NCI-H446 treated with DMSO at 0.1 percent for 48 hours (cell line): ENCODE data around the gene ACSF2.
"Not testable (repeated sequence)": the region's sequence is repeated elsewhere in the genome, so short reads cannot be mapped to it uniquely, and the experiment has no call there.

ENCODE experiments used
- DNase-seq: peaks from one replicate; lab custom pipeline; 2025; lab: John Stamatoyannopoulos, UW

The ACSF2 gene

DNA sequence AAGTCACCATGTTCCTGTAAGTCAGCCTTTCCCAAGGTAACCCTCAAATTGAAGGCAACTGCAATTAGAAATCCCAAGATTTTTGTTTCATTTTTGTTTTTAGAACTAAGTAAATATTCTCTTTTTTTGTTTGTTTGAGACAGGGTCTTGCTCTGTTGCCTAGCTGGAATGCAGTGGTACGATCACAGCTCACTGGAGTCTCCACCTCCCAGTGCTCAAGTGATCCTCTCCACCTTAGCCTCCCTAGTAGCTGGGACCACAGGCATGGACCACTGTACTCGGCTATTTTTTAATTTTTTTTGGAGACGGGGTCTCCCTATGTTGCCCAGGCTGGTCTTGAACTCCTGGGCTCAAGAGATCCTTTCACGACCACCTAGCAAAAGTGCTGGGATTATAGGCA is 18.1 kb upstream of the ACSF2 start:
- no peak for DNase-seq

DNA sequence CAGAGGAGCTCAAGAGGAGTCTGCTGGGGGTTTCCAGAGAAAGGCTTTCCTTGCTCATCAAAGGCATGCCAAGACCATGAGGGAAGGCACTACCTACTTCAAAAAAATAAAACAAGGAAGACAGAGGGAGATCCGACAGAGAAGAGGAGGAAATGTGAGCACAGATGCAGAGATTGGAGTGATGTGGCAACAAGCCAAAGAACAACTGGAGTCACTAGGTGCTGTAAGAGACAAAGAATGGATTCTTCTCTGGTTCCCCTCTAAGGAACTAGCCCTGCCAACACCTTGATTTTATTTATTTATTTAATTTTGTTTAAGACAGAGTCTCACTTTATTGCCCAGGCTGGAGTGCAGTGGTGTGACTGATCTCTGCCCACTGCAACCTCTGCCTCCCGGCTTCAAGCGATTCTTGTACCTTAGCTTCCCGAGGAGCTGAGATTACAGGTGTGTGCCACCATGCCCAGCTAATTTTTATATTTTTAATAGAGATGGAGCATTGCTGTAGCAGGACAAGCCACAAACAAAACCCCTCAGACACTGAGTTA is 13.8 kb upstream of the ACSF2 start:
- DNase-seq: no peak

GRCh38 chr17:50414808-50415207 is 11.2 kb upstream of the ACSF2 start:
- no peak for DNase-seq

DNA sequence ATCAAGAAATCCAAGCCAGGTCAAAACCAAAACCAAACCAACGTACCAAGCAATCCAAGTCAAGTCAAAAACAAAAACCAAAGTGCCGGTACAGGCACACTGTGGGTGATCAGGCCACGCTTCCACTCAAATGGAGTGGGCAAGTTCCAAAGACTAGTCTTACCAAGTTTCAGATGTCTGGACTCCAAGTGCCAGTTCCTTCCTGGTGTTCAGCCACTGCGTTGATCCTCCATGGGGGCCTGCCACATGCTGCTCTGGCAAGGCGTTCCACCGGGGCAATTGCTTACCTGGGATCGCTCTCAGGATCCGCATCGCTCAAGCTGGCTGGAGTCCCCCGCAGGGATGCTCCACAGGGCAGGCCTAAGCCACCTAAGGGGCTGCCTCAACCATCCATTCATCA is 6.4 kb upstream of the ACSF2 start:
- DNase-seq: not testable (repeated sequence)

DNA sequence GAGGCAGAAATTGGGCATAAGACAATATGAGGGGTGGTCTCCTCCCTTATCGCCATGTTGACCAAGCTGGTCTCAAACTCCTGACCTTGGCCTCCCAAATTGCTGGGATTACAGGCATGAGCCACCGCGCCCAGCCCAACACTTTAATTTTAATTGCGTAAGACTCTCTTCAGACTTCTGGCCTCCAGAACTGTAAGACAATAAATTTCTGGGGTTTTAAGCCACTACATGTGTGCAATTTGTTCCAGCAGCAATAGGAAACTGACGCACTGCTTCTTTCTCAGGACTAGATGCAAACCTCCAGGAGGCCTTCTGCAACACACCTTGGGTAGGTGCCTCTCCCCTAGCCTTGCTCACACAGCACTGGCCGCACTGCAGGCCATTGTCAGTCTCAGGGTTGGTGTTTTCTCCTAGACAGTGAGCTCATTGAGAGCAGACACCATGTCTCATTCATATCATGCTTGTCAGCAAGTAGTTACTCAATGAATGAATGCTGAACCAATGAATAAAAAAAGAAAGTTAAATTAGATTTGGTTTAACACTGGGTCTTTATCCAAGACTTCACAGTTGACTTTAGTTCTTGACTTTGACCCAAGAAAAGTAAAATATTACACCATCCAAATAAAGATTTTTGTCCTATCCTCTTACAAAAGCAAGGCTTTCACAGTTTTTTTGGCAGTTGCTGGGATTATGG is 5.5 kb upstream of the ACSF2 start:
- no peak for DNase-seq

- DNase-seq: no peak
Measured at GRCh38 chr17:50421308-50422051, 4.5 kb upstream of the ACSF2 start.

GRCh38 chr17:50422738-50423137 is 3.3 kb upstream of the ACSF2 start:
- no peak for DNase-seq

DNA sequence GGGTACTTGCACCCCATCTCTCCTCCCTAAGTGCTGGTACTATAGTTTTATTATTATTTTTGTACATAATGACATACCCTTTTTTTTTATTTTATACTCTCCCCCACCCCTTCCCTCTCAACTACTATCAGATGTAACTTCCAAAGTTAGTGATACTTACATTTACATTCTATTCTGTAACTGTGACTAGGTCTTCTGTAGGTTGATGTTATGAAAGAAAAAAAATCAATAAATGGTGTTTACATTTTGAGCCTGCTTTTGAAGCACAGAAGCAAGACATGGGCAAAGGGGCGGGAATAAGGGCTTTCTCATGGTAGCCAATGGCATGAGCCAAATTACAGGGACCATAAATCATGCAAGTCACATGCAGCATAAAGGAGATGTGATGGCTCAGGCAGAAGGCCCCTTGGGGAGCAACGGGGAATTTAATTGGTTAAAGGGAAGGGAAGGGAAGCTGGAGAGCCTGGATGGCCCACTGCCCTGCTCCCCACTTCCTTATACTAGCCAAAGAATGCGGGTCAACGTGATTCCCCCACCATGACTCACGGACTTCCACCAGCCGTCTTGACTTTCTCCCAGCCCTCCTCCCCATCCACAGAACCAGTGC is 2.4 kb upstream of the ACSF2 start:
- peak; percentile 32 for DNase-seq

DNA sequence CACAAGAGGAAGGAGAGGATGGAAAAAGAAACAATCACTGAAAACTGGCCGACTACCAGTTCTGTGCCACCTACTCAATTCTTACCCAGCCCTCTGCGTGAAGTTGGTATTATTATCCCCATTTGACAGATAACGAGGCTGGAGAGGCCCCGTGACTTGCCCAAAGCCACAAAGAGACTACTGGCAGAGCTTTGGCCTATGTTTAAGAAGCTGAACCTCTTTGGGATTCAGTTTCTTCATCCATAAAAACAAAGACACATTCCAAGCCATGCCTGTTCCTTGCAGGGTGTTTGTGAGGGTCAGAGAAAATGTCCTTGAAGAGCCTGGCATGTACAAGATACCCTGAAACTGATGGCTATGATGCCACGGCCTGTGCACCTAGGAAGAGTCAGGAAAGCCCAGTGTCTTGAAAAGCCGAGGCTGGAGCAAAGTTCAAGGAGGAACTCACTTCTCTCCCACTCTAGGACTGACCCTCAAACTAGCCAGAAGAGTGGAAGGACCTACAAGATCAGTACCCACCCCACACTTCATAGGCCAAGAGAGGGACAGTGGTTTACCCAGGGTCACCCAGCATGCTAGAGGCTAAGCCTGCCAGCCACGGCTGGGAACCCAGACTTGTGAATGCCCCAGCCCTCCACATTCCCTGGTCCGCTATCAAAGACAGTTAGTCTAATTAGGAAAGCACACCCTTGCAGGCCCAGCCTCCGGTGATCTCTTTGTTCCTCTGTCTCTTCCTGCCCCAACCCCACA is 1.6 kb upstream of the ACSF2 start:
- DNase-seq: no peak

DNA sequence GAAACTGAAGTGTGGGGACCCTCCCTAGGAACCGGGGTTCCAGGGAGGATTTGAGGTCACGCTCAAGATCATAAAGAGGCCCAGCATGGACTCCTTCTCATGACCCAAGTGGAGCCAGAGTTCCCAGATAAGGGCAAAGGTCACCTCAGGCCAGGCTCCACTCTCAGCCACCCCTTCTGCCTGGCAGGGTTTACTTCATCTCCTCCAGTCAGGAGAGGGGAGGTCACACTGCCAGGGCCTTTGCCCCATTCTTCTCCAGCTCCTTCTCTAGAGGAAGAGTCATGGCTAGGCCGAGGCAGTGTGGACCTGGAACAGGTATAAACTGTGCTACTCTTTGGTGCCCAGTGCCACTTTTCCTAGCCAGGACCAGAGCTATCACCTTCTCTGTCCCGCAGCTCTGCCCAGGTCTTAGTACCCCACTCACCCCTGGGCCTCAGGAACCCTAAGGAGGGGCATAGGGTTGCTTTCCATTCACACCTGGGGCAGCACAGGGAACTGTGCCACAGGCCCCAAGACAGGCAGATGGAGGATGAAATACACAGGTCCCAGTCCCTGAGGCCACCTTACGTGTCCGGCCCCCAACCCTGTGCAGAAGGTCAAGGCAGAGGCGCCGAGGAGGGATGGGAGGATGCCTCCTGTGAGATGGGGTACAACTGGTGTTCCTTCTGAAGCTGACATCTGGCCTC is 879 bp upstream of the ACSF2 start:
- DNase-seq: no peak

DNA sequence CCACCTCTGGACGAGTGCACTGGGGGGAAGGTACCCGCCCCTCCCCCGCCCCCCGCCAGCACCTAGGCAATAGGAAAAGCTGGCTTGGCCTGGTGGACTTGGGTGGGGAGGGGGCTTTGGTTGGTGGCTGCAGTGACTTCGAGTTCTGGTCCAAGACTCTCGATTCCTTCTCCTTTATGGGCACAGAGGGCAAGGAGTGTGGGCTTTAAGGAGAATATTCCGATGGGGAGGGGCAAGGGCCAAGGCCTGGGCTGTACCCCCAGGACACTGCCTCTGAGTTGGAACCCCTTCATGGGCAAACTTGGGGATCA is 409 bp downstream of the ACSF2 start:
- DNase-seq: no peak

GRCh38 chr17:50426814-50427787 is 1.1 kb downstream of the ACSF2 start:
- no peak for DNase-seq

DNA sequence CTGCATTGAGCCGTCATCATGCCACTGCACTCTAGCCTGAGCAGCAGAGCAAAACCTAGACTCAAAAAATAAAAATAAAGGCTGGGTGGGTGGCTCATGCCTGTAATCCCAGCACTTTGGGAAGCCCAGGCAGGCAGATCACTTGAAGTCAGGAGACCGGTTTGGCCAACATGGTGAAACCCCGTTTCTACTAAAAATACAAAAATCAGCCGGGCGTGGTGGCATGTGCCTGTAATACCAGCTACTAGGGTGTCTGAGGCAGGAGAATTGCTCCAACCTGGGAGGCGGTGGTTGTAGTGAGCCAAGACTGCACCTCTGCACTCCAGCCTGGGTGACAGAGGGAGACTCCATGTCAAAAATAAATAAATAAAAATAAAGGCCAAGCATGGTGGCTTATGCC is 2.1 kb downstream of the ACSF2 start:
- not testable (repeated sequence) for DNase-seq

DNA sequence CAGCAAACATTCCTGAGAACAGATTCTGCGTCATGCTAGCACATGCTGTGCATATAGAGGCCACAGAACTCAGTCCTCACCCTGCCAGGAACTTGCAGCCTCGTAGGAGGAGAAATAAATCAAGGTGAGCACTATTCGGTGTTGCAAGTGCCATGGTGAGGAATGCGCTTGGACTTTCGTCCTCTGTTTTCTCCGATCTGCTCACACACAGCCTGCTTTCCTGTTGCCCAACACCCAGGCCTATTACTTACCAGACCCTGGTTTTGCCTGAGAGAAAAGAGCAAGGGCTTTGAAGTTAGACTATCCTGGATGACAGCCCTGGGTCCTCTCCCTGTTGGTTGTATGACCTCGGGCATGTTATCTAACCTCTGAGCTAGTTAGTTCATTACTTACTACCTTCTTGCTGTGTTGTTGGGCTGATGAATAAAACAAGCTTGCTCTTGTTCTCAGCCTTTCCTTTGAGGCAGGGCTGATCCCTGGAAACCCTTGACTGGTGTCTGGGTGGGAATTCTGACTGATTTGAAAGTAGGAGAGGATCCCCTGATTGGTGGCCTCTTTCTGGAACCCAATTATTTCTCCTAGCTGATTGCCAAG is 2.9 kb downstream of the ACSF2 start:
- no peak for DNase-seq

DNA sequence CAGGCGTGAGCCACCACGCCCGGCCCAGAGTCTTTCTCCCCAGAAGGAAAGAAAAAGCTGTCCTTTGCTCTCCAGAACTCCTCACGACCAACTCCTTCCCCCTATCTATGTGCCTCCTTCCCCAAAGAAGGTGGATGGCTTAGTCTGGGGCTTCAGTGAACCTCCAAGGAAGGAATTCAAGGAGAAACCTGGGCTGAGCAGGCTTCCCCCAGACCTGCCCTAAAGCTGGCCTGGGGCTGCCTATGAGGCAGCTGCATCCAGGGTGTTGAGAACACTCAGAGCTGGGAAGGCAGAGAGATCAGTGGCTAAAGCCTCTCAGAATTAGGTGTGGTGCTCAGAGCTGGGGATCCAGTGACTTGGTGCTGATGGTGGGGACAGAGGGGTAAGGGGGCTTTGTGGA is 3.8 kb downstream of the ACSF2 start:
- DNase-seq: no peak

DNA sequence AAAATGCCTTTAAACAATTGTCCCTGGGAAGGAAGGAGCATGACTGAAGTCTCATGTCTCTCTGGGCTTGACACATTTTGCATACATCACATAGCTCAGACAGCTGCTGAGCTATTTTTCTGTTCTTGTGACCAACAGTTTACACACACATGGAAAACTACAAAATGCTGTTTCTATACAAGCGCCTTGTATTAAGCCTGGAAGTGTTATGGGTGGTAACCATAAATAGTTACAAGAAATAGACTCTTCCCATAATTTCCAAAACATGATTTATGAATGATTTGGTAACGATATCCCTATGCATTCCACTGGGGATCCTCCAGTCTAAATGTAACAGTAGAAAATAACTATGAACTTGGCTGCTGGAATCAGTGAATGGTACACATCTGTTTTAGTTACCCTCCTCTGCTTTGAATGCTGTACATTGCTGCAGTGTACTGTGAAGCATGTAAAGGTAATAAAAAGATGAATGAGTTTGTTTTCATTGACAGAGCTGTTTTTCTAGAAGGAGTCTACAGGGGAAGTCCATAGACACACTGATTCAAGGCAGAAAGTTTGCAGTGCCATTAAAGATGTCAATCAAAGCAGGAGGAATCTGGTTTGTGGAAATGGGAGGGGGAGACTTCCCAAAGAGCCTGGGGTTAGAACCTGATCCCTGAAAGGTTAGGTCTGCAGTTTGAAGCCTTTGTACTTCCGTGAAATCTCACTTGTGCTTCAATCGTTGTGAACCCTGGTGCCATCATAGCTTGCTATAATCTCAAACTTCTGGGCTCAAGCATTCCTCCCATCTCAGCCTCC is 5.0 kb downstream of the ACSF2 start:
- DNase-seq: no peak

- DNase-seq: no peak
Measured at GRCh38 chr17:50432125-50432762, 6.2 kb downstream of the ACSF2 start.

DNA sequence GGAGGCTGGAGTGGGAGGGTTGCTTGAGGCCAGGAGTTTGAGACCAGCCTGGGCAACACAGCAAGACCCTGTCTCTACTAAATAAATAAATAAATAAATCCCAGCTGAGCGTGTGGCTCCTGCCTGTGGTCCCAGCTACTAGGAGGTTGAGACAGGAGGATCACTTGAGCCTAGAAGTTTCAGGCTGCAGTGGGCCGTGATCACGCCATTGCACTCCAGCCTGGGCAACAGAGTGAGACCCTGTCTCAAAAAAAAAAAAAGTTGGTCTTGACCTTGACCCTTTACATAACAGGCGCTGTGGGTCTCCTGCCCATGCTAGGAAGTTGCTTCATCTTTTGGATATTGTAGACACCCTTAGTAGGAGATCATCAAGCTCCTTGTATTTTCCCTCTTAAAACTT is 11.4 kb downstream of the ACSF2 start:
- no peak for DNase-seq

- no peak for DNase-seq
Measured at GRCh38 chr17:50439008-50439407, 13.0 kb downstream of the ACSF2 start.
